Breast epithelium (tissue), 4 donors: ENCODE measurements around the gene FAM217A. TPM values are rescaled to one million over a fixed set of nuclear protein-coding genes. Genes with fewer than 3 reads are reported as not detected.
"Not testable (repeated sequence)": the region's sequence is repeated elsewhere in the genome, so short reads cannot be mapped to it uniquely, and the experiment has no call there.

Experiments
- DNase-seq, 2 donors: peaks; one replicate each; pipeline ENCODE4 v3.0.0-alpha.2; 2019; ENCODE audit warnings: low spot score in 2 of 2
- H3K27ac ChIP-seq, 2 donors: fragments of 200-600 bp; sonication (generic) in 1 of 2; one replicate each; pipeline ENCODE4 v1.5.1; 2016 to 2019; ENCODE audit warnings: mild to moderate bottlenecking in 1 of 2
- H3K27me3 ChIP-seq, 2 donors: fragments of 200-600 bp; sonication (generic) in 1 of 2; one replicate each; pipeline versions ENCODE4 v1.5.1 to v1.6.0; 2017 to 2019; ENCODE audit warnings: control low read depth in 1 of 2, mild to moderate bottlenecking in 1 of 2
- H3K36me3 ChIP-seq: fragments of 200-600 bp; one replicate; pipeline ENCODE4 v1.5.1; 2019
- H3K4me1 ChIP-seq, 2 donors: fragments of 200-600 bp; sonication (generic); one replicate each; pipeline ENCODE4 v1.5.1; 2016 to 2019; ENCODE audit warnings: control low read depth in 1 of 2
- H3K4me3 ChIP-seq, 3 donors: fragments of 200-600 bp; sonication (generic); 1 replicate in 2 of 3; 2 replicates in 1 of 3; pipeline ENCODE4 v1.5.1; 2016 to 2019; ENCODE audit warnings: mild to moderate bottlenecking in 3 of 3, moderate library complexity in 2 of 3
- H3K9me3 ChIP-seq, 2 donors: fragments of 200-600 bp; sonication (generic) in 1 of 2; one replicate each; pipeline ENCODE4 v1.5.1; 2016 to 2019; ENCODE audit warnings: control low read depth in 1 of 2
- CTCF ChIP-seq, 3 donors: fragments of 450-650 bp; IDR thresholded peaks; one replicate each; pipeline ENCODE4 v1.5.1; 2016 to 2017; ENCODE audit warnings: antibody characterized with exemption in 3 of 3, mild to moderate bottlenecking in 3 of 3, moderate library complexity in 3 of 3
- POLR2A ChIP-seq: fragments of 450-650 bp; IDR thresholded peaks from one replicate; pipeline ENCODE4 v1.6.1; 2016; ENCODE audit warnings: antibody characterized with exemption, mild to moderate bottlenecking, moderate library complexity
- POLR2AphosphoS5 ChIP-seq, 3 donors: sonication (generic); formaldehyde crosslinking; IDR thresholded peaks; one replicate each; pipeline ENCODE4 v1.6.1; 2017; ENCODE audit warnings: antibody characterized with exemption in 3 of 3
- intact Hi-C: fragments of 100-400 bp; cut with DNase I; formaldehyde crosslinking; loops from one replicate; pipeline ENCODE4 v1.15.1; 2023; ENCODE audit warnings: low total_unique reads
- total RNA-seq, 3 donors: library from RNA; depleted of rRNA; stranded (reverse); fragments of >200 nt; gene quantifications; one replicate each; pipeline ENCODE4 v1.1.0, GENCODE V29; 2016

Gene FAM217A
- total RNA-seq, 3 donors from 2014 or later = not detected

- H3K27ac ChIP-seq = no peak overlapping the region
- TF ChIP-seq POLR2AphosphoS5 (IDR thresholded peaks at IDR 0.05) = no peak
- no peak for TF ChIP-seq CTCF (IDR thresholded peaks at IDR 0.05)
- no peak for TF ChIP-seq POLR2A
Observed at GRCh38 chr6:4101298-4101697, 22.4 kb upstream of the FAM217A start.

GRCh38 chr6:4100655-4101054, 21.7 kb upstream of the FAM217A start:
- no peak overlapping the region for H3K4me3 ChIP-seq
- H3K9me3 ChIP-seq = no peaks in the 10 kb centered on the region
- H3K27me3 ChIP-seq = no peaks in the 10 kb centered on the region
- H3K4me1 ChIP-seq = no peaks in the 10 kb centered on the region
- no peak overlapping the region for H3K27ac ChIP-seq
- DNase-seq = no peak
- H3K36me3 ChIP-seq = no peaks in the 10 kb centered on the region
- TF ChIP-seq POLR2AphosphoS5 (IDR thresholded peaks at IDR 0.05) (no peak), CTCF (IDR thresholded peaks at IDR 0.05) (no peak), POLR2A (no peak)
- intact Hi-C loops = no loop called here

More at GRCh38 chr6:4101298-4101697, 22.4 kb upstream of the FAM217A start:
- no peaks in the 10 kb centered on the region for H3K27me3 ChIP-seq
- no peaks in the 10 kb centered on the region for H3K9me3 ChIP-seq
- no peak for DNase-seq
- intact Hi-C loops = no loop called here
- H3K4me3 ChIP-seq = no peak overlapping the region
- no peaks in the 10 kb centered on the region for H3K36me3 ChIP-seq
- H3K4me1 ChIP-seq = no peaks in the 10 kb centered on the region

- Histone ChIP-seq H3K4me1 (no peaks in the 10 kb centered on the region), H3K4me3 (no peak overlapping the region), H3K9me3 (no peaks in the 10 kb centered on the region), H3K27ac (no peak overlapping the region), H3K36me3 (no peaks in the 10 kb centered on the region), H3K27me3 (no peaks in the 10 kb centered on the region)
- intact Hi-C loops = no loop called here
- no peak for DNase-seq
- no peak for TF ChIP-seq POLR2A
- no peak for TF ChIP-seq CTCF (IDR thresholded peaks at IDR 0.05)
- TF ChIP-seq POLR2AphosphoS5 (IDR thresholded peaks at IDR 0.05) = no peak
Observed at GRCh38 chr6:4093288-4093687, 14.4 kb upstream of the FAM217A start.

GRCh38 chr6:4091941-4092340, 13.0 kb upstream of the FAM217A start:
- DNase-seq = no peak
- H3K36me3 ChIP-seq = no peaks in the 10 kb centered on the region

GRCh38 chr6:4090043-4090442, 11.1 kb upstream of the FAM217A start:
- H3K4me1 ChIP-seq, H3K27me3 ChIP-seq, H3K36me3 ChIP-seq, DNase-seq, intact Hi-C loops, H3K4me3 ChIP-seq, H3K27ac ChIP-seq, H3K9me3 ChIP-seq: not testable (repeated sequence)

More at GRCh38 chr6:4091941-4092340, 13.0 kb upstream of the FAM217A start:
- Histone ChIP-seq H3K9me3 (no peaks in the 10 kb centered on the region), H3K4me3 (no peak overlapping the region), H3K4me1 (no peaks in the 10 kb centered on the region), H3K27ac (no peak overlapping the region), H3K27me3 (no peaks in the 10 kb centered on the region)
- intact Hi-C loops = no loop called here
- no peak for TF ChIP-seq POLR2AphosphoS5 (IDR thresholded peaks at IDR 0.05)
- no peak for TF ChIP-seq CTCF (IDR thresholded peaks at IDR 0.05)
- TF ChIP-seq POLR2A = no peak

- H3K4me3 ChIP-seq = no peak overlapping the region
- no peaks in the 10 kb centered on the region for H3K4me1 ChIP-seq
- no peak for DNase-seq
- no peak overlapping the region for H3K27ac ChIP-seq
- no peaks in the 10 kb centered on the region for H3K36me3 ChIP-seq
- no peaks in the 10 kb centered on the region for H3K27me3 ChIP-seq
- intact Hi-C loops = no loop called here
- TF ChIP-seq POLR2A (no peak), POLR2AphosphoS5 (IDR thresholded peaks at IDR 0.05) (no peak), CTCF (IDR thresholded peaks at IDR 0.05) (no peak)
- H3K9me3 ChIP-seq = no peaks in the 10 kb centered on the region
Observed at GRCh38 chr6:4088704-4089103, 9.8 kb upstream of the FAM217A start.
